Endothelial cell (in vitro differentiated cells): ENCODE data around the gene CAV1. TPM values are rescaled to one million over a fixed set of nuclear protein-coding genes. Genes with fewer than 3 reads are reported as not detected.

Experiments
- DNase-seq: peaks from one replicate; pipeline ENCODE4 v3.0.0; 2021; ENCODE audit warnings: low spot score
- H3K27ac Mint-ChIP-seq: one replicate; pipeline ENCODE4 v1.8.0; 2021; ENCODE audit warnings: mixed read lengths, inconsistent platforms; ENCODE audit not compliant: unreplicated experiment
- H3K27me3 Mint-ChIP-seq: one replicate; pipeline ENCODE4 v1.8.0; 2021; ENCODE audit warnings: mild to moderate bottlenecking, moderate library complexity, mixed read lengths, inconsistent platforms; ENCODE audit not compliant: unreplicated experiment
- H3K36me3 Mint-ChIP-seq: one replicate; pipeline ENCODE4 v1.8.0; 2021; ENCODE audit warnings: mild to moderate bottlenecking, low read depth, mixed read lengths, inconsistent platforms; ENCODE audit not compliant: unreplicated experiment
- H3K4me1 Mint-ChIP-seq: one replicate; pipeline ENCODE4 v1.8.0; 2021; ENCODE audit warnings: mild to moderate bottlenecking, mixed read lengths, inconsistent platforms; ENCODE audit not compliant: unreplicated experiment
- H3K4me3 Mint-ChIP-seq: one replicate; pipeline ENCODE4 v1.8.0; 2021; ENCODE audit warnings: mild to moderate bottlenecking, mixed read lengths, inconsistent platforms; ENCODE audit not compliant: unreplicated experiment
- H3K9me3 Mint-ChIP-seq: one replicate; pipeline ENCODE4 v1.8.0; 2021; ENCODE audit warnings: mixed read lengths, inconsistent platforms; ENCODE audit not compliant: unreplicated experiment
- CTCF ChIP-seq: fragments of 200-600 bp; sonication (generic); IDR thresholded peaks from one replicate; pipeline ENCODE4 v1.5.0; 2021; ENCODE audit warnings: antibody characterized with exemption; ENCODE audit not compliant: unreplicated experiment
- total RNA-seq: library from RNA; stranded (reverse); fragmentation: NEBNext Ultra II Directional; extraction: Animal tissue kit (Norgen Biotek cat#: 25700); gene quantifications from one replicate; pipeline ENCODE4 v1.2.1, GENCODE V29; 2021; ENCODE audit not compliant: unreplicated experiment

Gene CAV1
- total RNA-seq, 1 donor from 2014 or later = 48.2 TPM

- no peaks in the 10 kb centered on the region for H3K9me3 Mint-ChIP-seq
- H3K4me1 Mint-ChIP-seq = peaks cover 2% of the 10 kb centered on the region
- no peaks in the 10 kb centered on the region for H3K36me3 Mint-ChIP-seq
- no peak for TF ChIP-seq CTCF
- H3K27me3 Mint-ChIP-seq = peaks cover 2% of the 10 kb centered on the region
- H3K4me3 Mint-ChIP-seq = no peak overlapping the region
- no peak for DNase-seq
- no peak overlapping the region for H3K27ac Mint-ChIP-seq
Measured at GRCh38 chr7:116566666-116567065, 41.8 kb downstream of the CAV1 start.

GRCh38 chr7:116569737-116570136 lies 44.9 kb downstream of the CAV1 start:
- H3K36me3 Mint-ChIP-seq = no peaks in the 10 kb centered on the region
- peaks cover 2% of the 10 kb centered on the region for H3K27me3 Mint-ChIP-seq
- H3K9me3 Mint-ChIP-seq = no peaks in the 10 kb centered on the region
- no peak for DNase-seq
- TF ChIP-seq CTCF = no peak
- no peak overlapping the region for H3K4me3 Mint-ChIP-seq
- H3K27ac Mint-ChIP-seq = no peak overlapping the region
- peaks cover 18% of the 10 kb centered on the region for H3K4me1 Mint-ChIP-seq

- H3K4me1 Mint-ChIP-seq = peaks cover 19% of the 10 kb centered on the region
- TF ChIP-seq CTCF = no peak
- no peak overlapping the region for H3K27ac Mint-ChIP-seq
- H3K4me3 Mint-ChIP-seq = no peak overlapping the region
- H3K27me3 Mint-ChIP-seq = peaks cover 2% of the 10 kb centered on the region
- H3K36me3 Mint-ChIP-seq = no peaks in the 10 kb centered on the region
- H3K9me3 Mint-ChIP-seq = no peaks in the 10 kb centered on the region
- no peak for DNase-seq
Measured at GRCh38 chr7:116570306-116570705, 45.5 kb downstream of the CAV1 start.

GRCh38 chr7:116571037-116571436 lies 46.2 kb downstream of the CAV1 start:
- no peak for DNase-seq
- Mint-ChIP-seq H3K4me1 (peaks cover 19% of the 10 kb centered on the region), H3K27ac (no peak overlapping the region), H3K9me3 (no peaks in the 10 kb centered on the region), H3K4me3 (no peak overlapping the region), H3K36me3 (no peaks in the 10 kb centered on the region), H3K27me3 (peaks cover 2% of the 10 kb centered on the region)
- TF ChIP-seq CTCF = no peak

- peaks cover 19% of the 10 kb centered on the region for H3K4me1 Mint-ChIP-seq
- no peak for TF ChIP-seq CTCF
- no peaks in the 10 kb centered on the region for H3K36me3 Mint-ChIP-seq
- no peak overlapping the region for H3K4me3 Mint-ChIP-seq
- peaks cover 2% of the 10 kb centered on the region for H3K27me3 Mint-ChIP-seq
- no peak for DNase-seq
- no peak overlapping the region for H3K27ac Mint-ChIP-seq
- no peaks in the 10 kb centered on the region for H3K9me3 Mint-ChIP-seq
Measured at GRCh38 chr7:116571552-116571951, 46.7 kb downstream of the CAV1 start.
